GM12878 (cell line): ENCODE results near the gene ZC3H12D. TPM values are rescaled to one million over a fixed set of nuclear protein-coding genes. Genes with fewer than 3 reads are reported as not detected.

Source experiments
- ATAC-seq: fragments of 200-7000 bp; cut with Tn5 transposase; 3 replicates; pipeline ENCODE4 v1.9.1; 2020; ENCODE audit warnings: mild to moderate bottlenecking, moderate library complexity
- BruUV-seq: library from RNA; stranded (reverse); fragments of 400-500 nt; replicated peaks from 2 replicates; lab custom pipeline; 2021; lab: Mats Ljungman, UMichigan
- CTCF ChIA-PET: fragments of 300-600 bp; sonication (Branson Sonifier 250); formaldehyde crosslinking; extraction: SDS; loops from one replicate; lab custom pipeline; 2021; ENCODE audit warnings: inconsistent platforms; lab: Yijun Ruan, JAX
- POLR2A ChIA-PET: fragments of 350-600 bp; formaldehyde crosslinking; extraction: SDS; loops from one replicate; lab custom pipeline; 2021; ENCODE audit warnings: inconsistent platforms; lab: Charles Lee
- RAD21 ChIA-PET: fragments of 300-600 bp; sonication (Branson Sonifier 250); formaldehyde crosslinking; loops from one replicate; lab custom pipeline; 2023; ENCODE audit warnings: antibody characterized with exemption; ENCODE audit not compliant: unreplicated experiment; lab: Charles Lee
- SMC1A ChIA-PET: fragments of 300-600 bp; sonication (Branson Sonifier 250); formaldehyde crosslinking; loops from one replicate; lab custom pipeline; 2023; ENCODE audit not compliant: unreplicated experiment, uncharacterized antibody; lab: Charles Lee
- DNase-seq: peaks from one replicate; pipeline ENCODE4 v3.0.0-alpha.2; 2011; ENCODE audit warnings: low read depth, low spot score
- FAIRE-seq: peaks from 3 replicates; lab custom pipeline; 2011; peaks lifted over from hg19 to GRCh38; lab: Jason Lieb, UNC
- H2AFZ ChIP-seq: 2 replicates; pipeline ENCODE4 v1.6.0; 2011; ENCODE audit warnings: low read depth, low read length, control low read depth; ENCODE audit not compliant: control insufficient read depth
- H3K27ac ChIP-seq: 2 replicates; pipeline ENCODE4 v1.5.1; 2011; ENCODE audit warnings: control low read depth; ENCODE audit not compliant: control insufficient read depth, insufficient read depth
- H3K27me3 ChIP-seq, 2 experiments: replicated peaks in 1 of 2; 2 replicates each; pipeline versions ENCODE4 v1.6.0 to v1.6.1; 2011; ENCODE audit warnings: low read length in 1 of 2; ENCODE audit not compliant: control insufficient read depth in 2 of 2, insufficient read depth in 2 of 2
- H3K36me3 ChIP-seq, 2 experiments: 2 replicates each; pipeline ENCODE4 v1.5.1; 2011; ENCODE audit warnings: low read length in 1 of 2; ENCODE audit not compliant: control insufficient read depth in 2 of 2, insufficient read depth in 2 of 2
- H3K4me1 ChIP-seq: 2 replicates; pipeline ENCODE4 v1.6.1; 2011; ENCODE audit warnings: mild to moderate bottlenecking, low read length, moderate library complexity, mixed read lengths; ENCODE audit not compliant: control insufficient read depth, insufficient read depth
- H3K4me2 ChIP-seq: 2 replicates; pipeline ENCODE4 v1.6.0; 2011; ENCODE audit warnings: control low read depth; ENCODE audit not compliant: control insufficient read depth, insufficient read depth
- H3K4me3 ChIP-seq: fragments of 200-600 bp; sonication (generic); 2 replicates; pipeline ENCODE4 v1.5.1; 2016
- H3K79me2 ChIP-seq: 2 replicates; pipeline ENCODE4 v1.6.0; 2011; ENCODE audit warnings: low read length; ENCODE audit not compliant: control insufficient read depth, insufficient read depth
- H3K9ac ChIP-seq: 2 replicates; pipeline ENCODE4 v1.8.0; 2011; ENCODE audit warnings: low read length, control low read depth, mixed read lengths; ENCODE audit not compliant: control insufficient read depth, insufficient read depth
- H3K9me3 ChIP-seq: replicated peaks from 3 replicates; pipeline ENCODE4 v1.5.1; 2011; ENCODE audit warnings: mild to moderate bottlenecking, low read length; ENCODE audit not compliant: control insufficient read depth, insufficient read depth
- H4K20me1 ChIP-seq: 2 replicates; pipeline ENCODE4 v1.6.0; 2011; ENCODE audit not compliant: control insufficient read depth, insufficient read depth
- ATF7 ChIP-seq: fragments of 450-650 bp; IDR thresholded peaks from 2 replicates; pipeline ENCODE4 v1.6.1; 2016; ENCODE audit warnings: low read depth, mild to moderate bottlenecking
- CBFB ChIP-seq: IDR thresholded peaks from 2 replicates; pipeline ENCODE4 v1.6.1; 2016; ENCODE audit warnings: antibody characterized with exemption, low read depth
- CHD4 ChIP-seq: fragments of 200-600 bp; sonication (generic); IDR thresholded peaks from 2 replicates; pipeline ENCODE4 v1.6.1; 2016; ENCODE audit warnings: mild to moderate bottlenecking
- CREB1 ChIP-seq: IDR thresholded peaks from 2 replicates; pipeline ENCODE4 v1.6.1; 2012; ENCODE audit warnings: low read depth, mild to moderate bottlenecking, inconsistent platforms
- EGR1 ChIP-seq, 2 experiments: IDR thresholded peaks; 1 replicate in 1 of 2; 2 replicates in 1 of 2; pipeline ENCODE4 v1.6.1; 2011 to 2012; ENCODE audit warnings: low read depth in 2 of 2, low read length in 2 of 2, borderline replicate concordance in 1 of 2, mild to moderate bottlenecking in 1 of 2, moderate library complexity in 1 of 2
- FOXM1 ChIP-seq: IDR thresholded peaks from 2 replicates; pipeline ENCODE4 v1.6.1; 2012; ENCODE audit warnings: low read depth, mild to moderate bottlenecking, inconsistent platforms, low read length, moderate library complexity
- HCFC1 ChIP-seq: fragments of 150-350 bp; IDR thresholded peaks from 2 replicates; pipeline ENCODE4 v1.6.1; 2014; ENCODE audit warnings: low read length
- IKZF1 ChIP-seq: fragments of 450-650 bp; conservative IDR thresholded peaks from 2 replicates; pipeline ENCODE4 v1.6.1; 2017; ENCODE audit warnings: antibody characterized with exemption, mild to moderate bottlenecking
- IRF4 ChIP-seq: IDR thresholded peaks from 2 replicates; pipeline ENCODE4 v1.6.1; 2011; ENCODE audit warnings: low read depth, low read length
- NFIC ChIP-seq: IDR thresholded peaks from 2 replicates; pipeline ENCODE4 v1.6.1; 2012; ENCODE audit warnings: low read depth, mild to moderate bottlenecking, inconsistent platforms, low read length, moderate library complexity
- NFXL1 ChIP-seq: fragments of 450-650 bp; IDR thresholded peaks from 2 replicates; pipeline ENCODE4 v1.6.1; 2017; ENCODE audit warnings: antibody characterized with exemption, mild to moderate bottlenecking, borderline replicate concordance
- NFYA ChIP-seq: IDR thresholded peaks from 2 replicates; pipeline ENCODE4 v1.6.1; 2011; ENCODE audit warnings: low read depth, mild to moderate bottlenecking, low read length, improper control_type of control experiment, borderline replicate concordance
- NR2C2 ChIP-seq: IDR thresholded peaks from 2 replicates; pipeline ENCODE4 v1.6.1; 2011; ENCODE audit warnings: borderline replicate concordance, low read depth; ENCODE audit not compliant: control insufficient read depth, insufficient read length
- RB1 ChIP-seq: fragments of 450-650 bp; formaldehyde crosslinking; IDR thresholded peaks from 2 replicates; pipeline ENCODE4 v1.6.1; 2017; ENCODE audit warnings: mild to moderate bottlenecking, borderline replicate concordance
- RUNX3 ChIP-seq: IDR thresholded peaks from 2 replicates; pipeline ENCODE4 v1.6.1; 2012; ENCODE audit warnings: low read length, inconsistent platforms
- SMAD1 ChIP-seq: fragments of 450-650 bp; IDR thresholded peaks from 2 replicates; pipeline ENCODE4 v1.6.1; 2018; ENCODE audit warnings: mild to moderate bottlenecking, low read depth; ENCODE audit not compliant: partially characterized antibody
- SP1 ChIP-seq: IDR thresholded peaks from one replicate; pipeline ENCODE4 v1.6.1; 2011; ENCODE audit warnings: low read depth, low read length
- SUPT20H ChIP-seq: IDR thresholded peaks from 2 replicates; pipeline ENCODE4 v1.6.1; 2011; ENCODE audit warnings: low read depth, mild to moderate bottlenecking, low read length, moderate library complexity, borderline replicate concordance; ENCODE audit not compliant: control insufficient read depth
- ZNF622 ChIP-seq: fragments of 450-650 bp; IDR thresholded peaks from 2 replicates; pipeline ENCODE4 v1.6.1; 2017; ENCODE audit warnings: mild to moderate bottlenecking, inconsistent platforms
- WGBS: methylation state at CpG from one replicate; pipeline ENCODE4 v1.1.6; 2016; ENCODE audit warnings: low lambda C conversion rate; ENCODE audit not compliant: insufficient replicate concordance, insufficient coverage; ENCODE audit errors: missing lambda C conversion rate; 5-methylcytosine and 5-hydroxymethylcytosine counted together
- in situ Hi-C: fragments of 300-500 bp; cut with MboI; formaldehyde crosslinking; loops from 9 replicates; pipeline ENCODE4 v1.14.3; 2018; ENCODE audit warnings: mixed read lengths
- intact Hi-C: fragments of 100-400 bp; cut with micrococcal nuclease; formaldehyde crosslinking; loops from one replicate; pipeline ENCODE4 v1.14.2; 2022; ENCODE audit not compliant: unreplicated experiment
- polyA plus RNA-seq, 11 experiments: library from polyadenylated mRNA; depleted of rRNA in 4 of 11; unstranded in 6 of 11; stranded (reverse) in 5 of 11; fragments of >200 nt; fragmentation: Nextera tagmentation in 4 of 11; fragmentation: Illumina TruSeq in 1 of 11; extraction: Ambion mirVana in 4 of 11; extraction: Trizol in 1 of 11; gene quantifications; 1 replicate in 1 of 11; 2 replicates in 10 of 11; pipeline versions ENCODE4 v1.2.1 to v1.2.3, GENCODE V29; 2011 to 2016; ENCODE audit warnings: inconsistent platforms in 2 of 11, missing spikeins in 2 of 11, low read depth in 1 of 11
- total RNA-seq, 4 experiments: library from RNA; depleted of rRNA in 3 of 4; stranded (reverse); fragments of >200 nt in 3 of 4; fragmentation: Illumina TruSeq in 1 of 4; extraction: Trizol in 1 of 4; gene quantifications; 2 replicates each; pipeline versions ENCODE4 v1.2.1 to v1.2.3, GENCODE V29; 2013 to 2021
- TF ChIP-seq, protein P1 (sequence below): fragments of 450-650 bp; IDR thresholded peaks from 2 replicates; pipeline ENCODE4 v1.6.1; 2018; ENCODE audit warnings: mild to moderate bottlenecking, low read depth, moderate library complexity; ENCODE audit not compliant: partially characterized antibody
- TF ChIP-seq, protein P2 (sequence below): fragments of 450-650 bp; IDR thresholded peaks from 2 replicates; pipeline ENCODE4 v1.6.1; 2017; ENCODE audit warnings: low read depth, mild to moderate bottlenecking, moderate library complexity

ZC3H12D gene
- total and polyA plus RNA-seq, 10 of the 15 experiments (the other 5 are each of a cell fraction or from before 2014, with no cell fraction given) = 1.4 to 29.7 (median 8.8) TPM

DNA sequence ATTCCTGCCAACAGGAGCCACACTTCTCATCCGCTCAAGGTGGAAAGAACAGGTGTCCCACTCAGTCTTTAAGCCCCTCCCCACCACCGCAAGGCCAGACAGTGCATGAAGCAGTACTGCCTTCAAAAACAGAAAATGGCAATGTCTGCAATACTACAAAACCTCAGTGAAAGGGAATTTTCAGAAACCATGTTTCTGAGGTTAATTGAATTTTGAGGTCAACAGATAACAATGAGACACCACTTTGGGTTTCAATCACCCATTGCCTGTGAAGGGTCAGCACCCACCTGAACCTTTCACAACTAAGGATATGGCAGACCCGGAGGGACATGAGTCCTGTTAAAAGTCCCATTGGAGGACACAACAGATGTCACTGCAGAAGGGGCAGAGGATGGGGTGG, 13.0 kb downstream of the ZC3H12D start:
- DNase-seq (no peak), ATAC-seq (peak; percentile 47), FAIRE-seq (no peak)
- peaks cover 14 to 17% of the 10 kb centered on the region in 2 experiments; a peak in 3 of 4 replicates for H3K36me3 ChIP-seq
- SMC1A ChIA-PET = interaction anchor here (4.0 kb wide), 1 partner anchor 45 kb away, joined by 42 read pairs; no protein-coding TSS in a partner anchor
- H3K27ac ChIP-seq = peak overlapping the region; percentile 29
- no peaks in the 10 kb centered on the region for H3K9me3 ChIP-seq
- POLR2A ChIA-PET = interaction anchor here (0.6 to 2.8 kb wide), 4 partner anchors 23 to 691 kb away, joined by 3 to 8 read pairs (median 6); no protein-coding TSS in a partner anchor
- no peaks in the 10 kb centered on the region for H3K27me3 ChIP-seq
- no peak overlapping the region; the same call in 1 of the 2 replicates for H2AFZ ChIP-seq
- intact Hi-C loops (loop anchor here (2.0 kb wide), 1 partner anchor 45 kb away; no protein-coding TSS in a partner anchor), in situ Hi-C loops (no loop called here)
- H3K9ac ChIP-seq = peak overlapping the region; percentile 50
- peaks cover 74% of the 10 kb centered on the region for H3K79me2 ChIP-seq
- BruUV-seq = no TSS peak
- no peak overlapping the region; the same call in 1 of the 2 replicates for H3K4me3 ChIP-seq
- CTCF ChIA-PET = no interaction called here
- WGBS = 14% methylated on average over 3 of the region's 3 CpGs
- peak overlapping the region; percentile 78 for H3K4me2 ChIP-seq
- RAD21 ChIA-PET = interaction anchor here (3.5 kb wide), 1 partner anchor 45 kb away, joined by 28 read pairs; no protein-coding TSS in a partner anchor
- H3K4me1 ChIP-seq = peaks cover 79% of the 10 kb centered on the region
- 0 out of 2 replicates have a peak, but pooled peaks cover 6% of the 10 kb centered on the region for H4K20me1 ChIP-seq
- no peak for TF ChIP-seq NFYA
- peak; percentile 82; the same call in 1 of the 2 replicates for TF ChIP-seq NFIC
- peak; percentile 98 for TF ChIP-seq RUNX3
- no peak for TF ChIP-seq NFXL1
- peak; percentile 60 for TF ChIP-seq ATF7
- no peak for TF ChIP-seq CREB1
- no peak for TF ChIP-seq SUPT20H
- no peak for TF ChIP-seq CHD4
- peak; percentile 42; the same call in 1 of the 2 replicates for TF ChIP-seq IRF4
- no peak for TF ChIP-seq HCFC1
- peak; percentile 91 for TF ChIP-seq CBFB
- no peak for TF ChIP-seq ZNF622
- TF ChIP-seq NR2C2 = no peak
- TF ChIP-seq, protein P1, sequence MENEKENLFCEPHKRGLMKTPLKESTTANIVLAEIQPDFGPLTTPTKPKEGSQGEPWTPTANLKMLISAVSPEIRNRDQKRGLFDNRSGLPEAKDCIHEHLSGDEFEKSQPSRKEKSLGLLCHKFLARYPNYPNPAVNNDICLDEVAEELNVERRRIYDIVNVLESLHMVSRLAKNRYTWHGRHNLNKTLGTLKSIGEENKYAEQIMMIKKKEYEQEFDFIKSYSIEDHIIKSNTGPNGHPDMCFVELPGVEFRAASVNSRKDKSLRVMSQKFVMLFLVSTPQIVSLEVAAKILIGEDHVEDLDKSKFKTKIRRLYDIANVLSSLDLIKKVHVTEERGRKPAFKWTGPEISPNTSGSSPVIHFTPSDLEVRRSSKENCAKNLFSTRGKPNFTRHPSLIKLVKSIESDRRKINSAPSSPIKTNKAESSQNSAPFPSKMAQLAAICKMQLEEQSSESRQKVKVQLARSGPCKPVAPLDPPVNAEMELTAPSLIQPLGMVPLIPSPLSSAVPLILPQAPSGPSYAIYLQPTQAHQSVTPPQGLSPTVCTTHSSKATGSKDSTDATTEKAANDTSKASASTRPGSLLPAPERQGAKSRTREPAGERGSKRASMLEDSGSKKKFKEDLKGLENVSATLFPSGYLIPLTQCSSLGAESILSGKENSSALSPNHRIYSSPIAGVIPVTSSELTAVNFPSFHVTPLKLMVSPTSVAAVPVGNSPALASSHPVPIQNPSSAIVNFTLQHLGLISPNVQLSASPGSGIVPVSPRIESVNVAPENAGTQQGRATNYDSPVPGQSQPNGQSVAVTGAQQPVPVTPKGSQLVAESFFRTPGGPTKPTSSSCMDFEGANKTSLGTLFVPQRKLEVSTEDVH = no peak
- no peak for TF ChIP-seq RB1
- TF ChIP-seq SMAD1 = no peak
- no peak for TF ChIP-seq EGR1 (IDR thresholded peaks at IDR 0.05; ENCODE audit: borderline replicate concordance in 1 of 2, low read depth in 2 of 2, low read length in 2 of 2)
- TF ChIP-seq, protein P2, sequence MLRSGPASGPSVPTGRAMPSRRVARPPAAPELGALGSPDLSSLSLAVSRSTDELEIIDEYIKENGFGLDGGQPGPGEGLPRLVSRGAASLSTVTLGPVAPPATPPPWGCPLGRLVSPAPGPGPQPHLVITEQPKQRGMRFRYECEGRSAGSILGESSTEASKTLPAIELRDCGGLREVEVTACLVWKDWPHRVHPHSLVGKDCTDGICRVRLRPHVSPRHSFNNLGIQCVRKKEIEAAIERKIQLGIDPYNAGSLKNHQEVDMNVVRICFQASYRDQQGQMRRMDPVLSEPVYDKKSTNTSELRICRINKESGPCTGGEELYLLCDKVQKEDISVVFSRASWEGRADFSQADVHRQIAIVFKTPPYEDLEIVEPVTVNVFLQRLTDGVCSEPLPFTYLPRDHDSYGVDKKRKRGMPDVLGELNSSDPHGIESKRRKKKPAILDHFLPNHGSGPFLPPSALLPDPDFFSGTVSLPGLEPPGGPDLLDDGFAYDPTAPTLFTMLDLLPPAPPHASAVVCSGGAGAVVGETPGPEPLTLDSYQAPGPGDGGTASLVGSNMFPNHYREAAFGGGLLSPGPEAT = peak; percentile 83
- no peak for TF ChIP-seq SP1
- peak; percentile 50; the same call in 1 of the 2 replicates for TF ChIP-seq FOXM1
- TF ChIP-seq IKZF1 = peak; percentile 64
